T-helper 2 cell treated with Interferon-gamma antibody and Interleukin-4, amounts not matched to agents 100 ng/mL and 5 ng/mL, for 36 hours (primary cell): ENCODE results near the gene TBC1D3D. TPM values are rescaled to one million over a fixed set of nuclear protein-coding genes. Genes with fewer than 3 reads are reported as not detected.
"Not testable (repeated sequence)": the region's sequence is repeated elsewhere in the genome, so short reads cannot be mapped to it uniquely, and the experiment has no call there.

Source experiments
- intact Hi-C: fragments of 100-400 bp; cut with micrococcal nuclease; formaldehyde crosslinking; loops from one replicate; pipeline ENCODE4 v1.15.1; 2023
- total RNA-seq: library from RNA; stranded (reverse); gene quantifications from 2 replicates; pipeline ENCODE4 v1.2.3, GENCODE V29; 2022

The TBC1D3D gene
- total RNA-seq, result 0.50 TPM in 1 of 2 replicates, not detected in the other

DNA sequence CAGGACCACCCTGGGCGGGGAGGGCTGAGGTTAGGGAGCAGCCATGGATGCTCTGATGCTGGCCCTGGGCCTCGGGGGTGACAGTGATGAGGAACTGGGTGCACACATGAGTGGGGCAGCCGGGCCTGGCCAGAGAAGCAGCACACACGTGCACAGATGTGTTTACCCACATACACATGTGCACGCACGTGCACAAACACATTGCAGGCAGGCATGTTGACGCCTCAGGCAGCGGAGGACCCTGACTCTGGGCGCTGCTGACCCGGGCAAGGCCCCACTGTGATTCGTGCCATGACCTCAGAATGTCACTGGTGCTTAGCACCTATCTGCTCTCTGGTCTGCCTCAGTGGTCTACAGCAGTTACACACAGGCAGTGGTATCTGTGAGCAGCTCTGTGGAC lies at the start of gene TBC1D3D:
TSS of gene TBC1D3D (plus strand) at position 301 of the 400 bp plus-strand sequence. CDS start 1,585 bp downstream, outside the sequence.
- intact Hi-C loops, result not testable (repeated sequence)

DNA sequence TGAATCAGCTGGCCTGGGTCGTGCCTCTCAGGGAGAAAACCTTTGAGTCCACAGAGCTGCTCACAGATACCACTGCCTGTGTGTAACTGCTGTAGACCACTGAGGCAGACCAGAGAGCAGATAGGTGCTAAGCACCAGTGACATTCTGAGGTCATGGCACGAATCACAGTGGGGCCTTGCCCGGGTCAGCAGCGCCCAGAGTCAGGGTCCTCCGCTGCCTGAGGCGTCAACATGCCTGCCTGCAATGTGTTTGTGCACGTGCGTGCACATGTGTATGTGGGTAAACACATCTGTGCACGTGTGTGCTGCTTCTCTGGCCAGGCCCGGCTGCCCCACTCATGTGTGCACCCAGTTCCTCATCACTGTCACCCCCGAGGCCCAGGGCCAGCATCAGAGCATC lies 14.8 kb upstream of the TBC1D3D start, which contains the start of gene TBC1D3L:
TSS of gene TBC1D3L (minus strand) at position 101 of the 400 bp plus-strand sequence. CDS start 1,540 bp downstream, outside the sequence.
- intact Hi-C loops, result not testable (repeated sequence)

Other genes starting within 250 kb of the TBC1D3D start
- gene TBC1D3K, start 79.6 kb upstream of the TBC1D3D start, total RNA-seq, result not detected in 2 replicates
- gene TBC1D3L, start 14.9 kb upstream of the TBC1D3D start, total RNA-seq, result 19.1 and 21.4 TPM in 2 replicates
- 0.18 TPM in 1 of 2 replicates, not detected in the other for gene TBC1D3C, start 64.7 kb downstream of the TBC1D3D start, total RNA-seq
- not detected in 2 replicates for gene TBC1D3E, start 124.0 kb downstream of the TBC1D3D start, total RNA-seq
- gene TBC1D3, start 188.6 kb downstream of the TBC1D3D start, total RNA-seq, result not detected in 2 replicates